Psoas muscle (tissue), 8 donors: Measurements from ENCODE around the gene NTRK2. TPM values are rescaled to one million over a fixed set of nuclear protein-coding genes. Genes with fewer than 3 reads are reported as not detected.

Experiments used
- ATAC-seq, 4 donors: fragments of 200-7000 bp; cut with Tn5 transposase; one replicate each; pipeline ENCODE4 v1.9.1; 2020; ENCODE audit warnings: moderate library complexity in 3 of 4, mild to moderate bottlenecking in 2 of 4
- DNase-seq, 2 donors: peaks; one replicate each; pipeline ENCODE4 v3.0.0-alpha.2; 2020
- H3K27ac ChIP-seq: fragments of 200-600 bp; one replicate; pipeline ENCODE4 v1.8.0; 2022
- H3K27me3 ChIP-seq, 3 donors: fragments of 200-600 bp in 1 of 3; one replicate each; pipeline versions ENCODE4 v1.6.1 to v1.8.0; 2013 to 2022; ENCODE audit warnings: low read length in 2 of 3, mild to moderate bottlenecking in 2 of 3, moderate library complexity in 1 of 3; ENCODE audit not compliant: insufficient read depth in 3 of 3
- H3K36me3 ChIP-seq, 2 donors: fragments of 200-600 bp in 1 of 2; one replicate each; pipeline versions ENCODE4 v1.6.1 to v1.8.0; 2013 to 2022; ENCODE audit warnings: low read depth in 1 of 2, mild to moderate bottlenecking in 1 of 2, moderate library complexity in 1 of 2; ENCODE audit not compliant: insufficient read depth in 1 of 2
- H3K4me1 ChIP-seq: fragments of 200-600 bp; one replicate; pipeline ENCODE4 v1.8.0; 2022
- H3K4me3 ChIP-seq: fragments of 200-600 bp; one replicate; pipeline ENCODE4 v1.8.0; 2022; ENCODE audit warnings: mild to moderate bottlenecking
- H3K9me3 ChIP-seq: fragments of 200-600 bp; one replicate; pipeline ENCODE4 v1.8.0; 2022
- CTCF ChIP-seq: fragments of 200-600 bp; IDR thresholded peaks from one replicate; pipeline ENCODE4 v1.8.0; 2022; ENCODE audit warnings: antibody characterized with exemption
- WGBS, 3 donors: extraction: QIAGEN DNeasy Blood & Tissue Kit; methylation state at CpG; one replicate each; pipeline versions ENCODE4 v1.1.6 to v1.1.7; 2013; 5-methylcytosine and 5-hydroxymethylcytosine counted together
- intact Hi-C, 2 donors: fragments of 100-400 bp; cut with DNase I; formaldehyde crosslinking; loops; one replicate each; pipeline versions ENCODE4 v1.11.0 to v1.14.2; 2022
- polyA plus RNA-seq, 3 donors: library from polyadenylated mRNA; stranded (reverse); fragments of 200-250 nt; gene quantifications; one replicate each; pipeline ENCODE4 v1.2.3, GENCODE V29; 2013
- total RNA-seq, 4 donors: library from RNA; stranded (reverse); fragmentation: NEBNext Ultra II Directional in 2 of 4; extraction: Animal tissue kit (Norgen Biotek cat#: 25700) in 2 of 4; gene quantifications; one replicate each; pipeline versions ENCODE4 v1.2.1 to v1.2.4, GENCODE V29; 2021 to 2023
- donor health status: healthy with polysubstance abuse.
- donor health status: DM: no; HTN: no; CAD: no; lungs with moderate emphysema.
- donor health status: Bipolar disorder and iron deficiency.
- donor health status: healthy.
- donor health status: DM: yes; HTN: yes; CAD: no.
- donor health status: DM: no; HTN: no; CAD: no.
- donor health status: DM: no; HTN: no; CAD: no.
- donor health status: DM: yes; HTN: yes; CAD: no.

Gene NTRK2
- total and polyA plus RNA-seq, 7 donors, result 0.46 to 3.6 (median 1.4) TPM

DNA sequence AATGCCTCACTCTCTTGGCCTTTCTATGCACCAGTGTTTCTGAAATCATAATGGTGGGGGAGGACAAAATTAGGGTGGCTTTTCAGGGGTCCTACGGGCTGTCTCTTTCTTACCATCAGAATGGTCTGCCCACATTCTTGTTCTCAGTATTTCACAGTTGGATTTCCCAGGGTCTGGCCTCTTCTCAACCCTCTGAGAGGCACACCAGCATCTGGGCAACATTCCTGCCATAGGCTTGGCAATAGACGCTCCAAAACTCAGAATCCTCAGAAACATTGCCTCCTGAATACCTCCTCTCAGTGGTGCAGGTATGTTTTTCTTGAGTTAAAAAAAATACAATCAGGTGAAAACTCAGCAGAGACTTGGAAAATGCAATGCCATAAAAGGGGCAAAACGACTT lies 358.3 kb downstream of the NTRK2 start:
- TF ChIP-seq CTCF, result no peak
- intact Hi-C loops, result no loop called here

GRCh38 chr9:85030316-85030715 lies 360.8 kb downstream of the NTRK2 start:
- no peak for ATAC-seq
- intact Hi-C loops, result no loop called here
- no peak for DNase-seq
- no peaks in the 10 kb centered on the region for H3K36me3 ChIP-seq
- no peaks in the 10 kb centered on the region for H3K4me1 ChIP-seq
- no peaks in the 10 kb centered on the region for H3K9me3 ChIP-seq
- WGBS, 3 donors, result 47 to 76% (median 58%) methylated on average over 1 of the region's 1 CpG
- H3K27ac ChIP-seq, result no peak overlapping the region
- TF ChIP-seq CTCF, result no peak
- H3K27me3 ChIP-seq, result no peaks in the 10 kb centered on the region
- H3K4me3 ChIP-seq, result no peak overlapping the region

More for the DNA sequence above, 358.3 kb downstream of the NTRK2 start:
- 53 to 83% (median 74%) methylated on average over 3 of the region's 3 CpGs for WGBS, 3 donors
- Histone ChIP-seq H3K9me3 (no peaks in the 10 kb centered on the region), H3K4me1 (no peaks in the 10 kb centered on the region), H3K36me3 (no peaks in the 10 kb centered on the region), H3K4me3 (no peak overlapping the region), H3K27me3 (no peaks in the 10 kb centered on the region), H3K27ac (no peak overlapping the region)
- DNase-seq, result no peak
- ATAC-seq, result no peak

- ATAC-seq (no peak), DNase-seq (no peak)
- intact Hi-C loops, result no loop called here
- Histone ChIP-seq H3K4me1 (no peaks in the 10 kb centered on the region), H3K36me3 (no peaks in the 10 kb centered on the region), H3K27ac (no peak overlapping the region), H3K27me3 (peaks cover 0 to 2% (median 0%) of the 10 kb centered on the region in 3 donors), H3K4me3 (no peak overlapping the region), H3K9me3 (no peaks in the 10 kb centered on the region)
- no peak for TF ChIP-seq CTCF
- 50 to 76% (median 50%) methylated on average over 2 of the region's 2 CpGs for WGBS, 3 donors
Measured at GRCh38 chr9:85036496-85036895, 367.0 kb downstream of the NTRK2 start.

GRCh38 chr9:85038061-85038460 lies 368.5 kb downstream of the NTRK2 start:
- Histone ChIP-seq H3K4me1 (no peaks in the 10 kb centered on the region), H3K27ac (no peak overlapping the region), H3K27me3 (peaks cover 0 to 2% (median 0%) of the 10 kb centered on the region in 3 donors), H3K36me3 (no peaks in the 10 kb centered on the region), H3K4me3 (no peak overlapping the region), H3K9me3 (no peaks in the 10 kb centered on the region)
- no peak for ATAC-seq
- no peak for DNase-seq
- intact Hi-C loops, result no loop called here
- WGBS, 3 donors, result 12 to 32% (median 16%) methylated on average over 2 of the region's 2 CpGs
- no peak for TF ChIP-seq CTCF
